DOHH2 (cell line): Measurements from ENCODE around the gene ANKS3.
A peak's percentile ranks its signal among the peaks of the same experiment; 100 is the strongest.

Experiments used
- H3F3A ChIP-seq: fragments of 200-600 bp; sonication (generic), shearing (Covaris generic); 2 replicates; pipeline ENCODE4 v1.6.0; 2016; ENCODE audit warnings: antibody characterized with exemption, mild to moderate bottlenecking; ENCODE audit not compliant: control insufficient read depth, insufficient read depth
- H3K27ac ChIP-seq: fragments of 200-600 bp; sonication (generic); 2 replicates; pipeline ENCODE4 v1.5.1; 2014; ENCODE audit warnings: low read depth, mild to moderate bottlenecking, low read length, moderate library complexity
- H3K27me3 ChIP-seq: fragments of 200-600 bp; sonication (generic); 2 replicates; pipeline ENCODE4 v1.6.1; 2014; ENCODE audit warnings: mild to moderate bottlenecking, low read length, mixed read lengths; ENCODE audit not compliant: control insufficient read depth
- H3K36me3 ChIP-seq: fragments of 200-600 bp; sonication (generic); 2 replicates; pipeline ENCODE4 v1.6.1; 2014; ENCODE audit warnings: mild to moderate bottlenecking, low read length, moderate library complexity, mixed read lengths; ENCODE audit not compliant: control insufficient read depth
- H3K4me1 ChIP-seq: fragments of 200-600 bp; sonication (generic); 2 replicates; pipeline ENCODE4 v1.6.1; 2014; ENCODE audit warnings: mild to moderate bottlenecking, low read length, mixed read lengths; ENCODE audit not compliant: control insufficient read depth
- H3K4me2 ChIP-seq: fragments of 200-600 bp; sonication (generic); 2 replicates; pipeline ENCODE4 v1.6.0; 2014; ENCODE audit warnings: mild to moderate bottlenecking, low read length, moderate library complexity
- H3K4me3 ChIP-seq: fragments of 200-600 bp; sonication (generic); 2 replicates; pipeline ENCODE4 v1.5.1; 2014; ENCODE audit warnings: mild to moderate bottlenecking, low read length, mixed read lengths
- H3K79me2 ChIP-seq: fragments of 200-600 bp; sonication (generic); 2 replicates; pipeline ENCODE4 v1.6.1; 2014; ENCODE audit warnings: mild to moderate bottlenecking, low read length, mixed read lengths; ENCODE audit not compliant: control insufficient read depth
- H3K9me2 ChIP-seq: fragments of 200-600 bp; sonication (generic); replicated peaks from 2 replicates; pipeline ENCODE4 v1.6.1; 2014; ENCODE audit warnings: mild to moderate bottlenecking, low read length, mixed read lengths; ENCODE audit not compliant: control insufficient read depth
- H3K9me3 ChIP-seq: fragments of 200-600 bp; sonication (generic); 2 replicates; pipeline ENCODE4 v1.6.1; 2014; ENCODE audit warnings: antibody characterized with exemption, low read length, mixed read lengths; ENCODE audit not compliant: control insufficient read depth, insufficient read depth
- H4K20me1 ChIP-seq: fragments of 200-600 bp; sonication (generic); 2 replicates; pipeline ENCODE4 v1.6.0; 2014; ENCODE audit warnings: low read depth, mild to moderate bottlenecking, antibody characterized with exemption, low read length, moderate library complexity; ENCODE audit not compliant: control insufficient read depth, insufficient read depth
- CTCF ChIP-seq: fragments of 200-600 bp; sonication (generic); IDR thresholded peaks from one replicate; pipeline ENCODE4 v1.5.1; 2014; ENCODE audit warnings: antibody characterized with exemption, mild to moderate bottlenecking, low read depth, low read length; ENCODE audit not compliant: poor library complexity, severe bottlenecking
- EZH2phosphoT487 ChIP-seq: fragments of 200-600 bp; sonication (generic); IDR thresholded peaks from 2 replicates; pipeline ENCODE4 v1.6.1; 2017; ENCODE audit warnings: borderline replicate concordance, mild to moderate bottlenecking, antibody characterized with exemption, low read length, moderate library complexity, mixed read lengths

ANKS3 gene

GRCh38 chr16:4736546-4736945, 2.5 kb upstream of the ANKS3 start:
- Histone ChIP-seq H3K9me3 (no peaks in the 10 kb centered on the region), H4K20me1 (no peaks in the 10 kb centered on the region), H3K9me2 (no peaks in the 10 kb centered on the region), H3K79me2 (peaks cover 15% of the 10 kb centered on the region), H3K4me1 (peaks cover 7% of the 10 kb centered on the region), H3K4me2 (no peak overlapping the region), H3K27ac (no peak overlapping the region), H3K27me3 (no peaks in the 10 kb centered on the region), H3K4me3 (no peak overlapping the region), H3F3A (no peaks in the 10 kb centered on the region), H3K36me3 (no peaks in the 10 kb centered on the region)
- TF ChIP-seq EZH2phosphoT487, result no peak
- no peak for TF ChIP-seq CTCF

GRCh38 chr16:4734730-4735535, 862 bp upstream of the ANKS3 start:
- H3K27ac ChIP-seq, result peak overlapping the region; percentile 26

GRCh38 chr16:4733747-4734062, 366 bp downstream of the ANKS3 start:
- Histone ChIP-seq H3K4me3 (peak overlapping the region; percentile 84), H3K36me3 (no peaks in the 10 kb centered on the region), H3K27me3 (no peaks in the 10 kb centered on the region), H3K9me2 (no peaks in the 10 kb centered on the region), H3K79me2 (peaks cover 15% of the 10 kb centered on the region), H3K4me2 (peak overlapping the region; percentile 71), H3K9me3 (no peaks in the 10 kb centered on the region), H3F3A (no peaks in the 10 kb centered on the region), H4K20me1 (no peaks in the 10 kb centered on the region), H3K4me1 (peaks cover 7% of the 10 kb centered on the region), H3K27ac (peak overlapping the region; percentile 26)
- TF ChIP-seq EZH2phosphoT487 (no peak), CTCF (no peak)

More at GRCh38 chr16:4734730-4735535, 862 bp upstream of the ANKS3 start:
- H3K27me3 ChIP-seq, result no peaks in the 10 kb centered on the region
- peak overlapping the region; percentile 71 for H3K4me2 ChIP-seq
- TF ChIP-seq CTCF (no peak), EZH2phosphoT487 (no peak)
- H3K36me3 ChIP-seq, result no peaks in the 10 kb centered on the region
- H3K79me2 ChIP-seq, result peaks cover 15% of the 10 kb centered on the region
- H3K9me3 ChIP-seq, result no peaks in the 10 kb centered on the region
- H3K4me1 ChIP-seq, result peaks cover 7% of the 10 kb centered on the region
- peak overlapping the region; percentile 84 for H3K4me3 ChIP-seq
- no peaks in the 10 kb centered on the region for H3K9me2 ChIP-seq
- H3F3A ChIP-seq, result no peaks in the 10 kb centered on the region
- H4K20me1 ChIP-seq, result no peaks in the 10 kb centered on the region
